Left forelimb (tissue), 1 donor: ENCODE measurements around the gene KCND3.

Experiments used
- DNase-seq: peaks from one replicate; pipeline ENCODE4 v3.0.0-alpha.2; 2018; ENCODE audit warnings: low spot score

Gene KCND3

GRCh38 chr1:111911776-111912515 lies 77.5 kb downstream of the KCND3 start:
- DNase-seq = no peak

- DNase-seq = no peak
Measured at GRCh38 chr1:111911061-111911460, 78.4 kb downstream of the KCND3 start.

GRCh38 chr1:111909030-111909429 lies 80.4 kb downstream of the KCND3 start:
- no peak for DNase-seq

- DNase-seq = no peak
Measured at GRCh38 chr1:111908011-111908621, 81.4 kb downstream of the KCND3 start.

- DNase-seq = no peak
Measured at GRCh38 chr1:111907321-111907720, 82.1 kb downstream of the KCND3 start.

- no peak for DNase-seq
Measured at GRCh38 chr1:111906816-111907215, 82.7 kb downstream of the KCND3 start.

GRCh38 chr1:111906111-111906510 lies 83.4 kb downstream of the KCND3 start:
- no peak for DNase-seq

- no peak for DNase-seq
Measured at GRCh38 chr1:111904478-111905218, 84.8 kb downstream of the KCND3 start.

GRCh38 chr1:111903871-111904449 lies 85.5 kb downstream of the KCND3 start:
- DNase-seq = no peak

- no peak for DNase-seq
Measured at GRCh38 chr1:111903148-111903870, 86.2 kb downstream of the KCND3 start.

- no peak for DNase-seq
Measured at GRCh38 chr1:111895469-111895868, 94.0 kb downstream of the KCND3 start.

- DNase-seq = no peak
Measured at GRCh38 chr1:111895017-111895416, 94.5 kb downstream of the KCND3 start.

GRCh38 chr1:111894497-111894896 lies 95.0 kb downstream of the KCND3 start:
- no peak for DNase-seq

GRCh38 chr1:111891566-111891965 lies 97.9 kb downstream of the KCND3 start:
- DNase-seq = no peak

- no peak for DNase-seq
Measured at GRCh38 chr1:111888740-111889376, 100.6 kb downstream of the KCND3 start.

GRCh38 chr1:111887875-111888274 lies 101.6 kb downstream of the KCND3 start:
- no peak for DNase-seq

GRCh38 chr1:111887385-111887784 lies 102.1 kb downstream of the KCND3 start:
- DNase-seq = no peak

GRCh38 chr1:111886741-111887140 lies 102.7 kb downstream of the KCND3 start:
- DNase-seq = no peak

- no peak for DNase-seq
Measured at GRCh38 chr1:111884772-111885443, 104.6 kb downstream of the KCND3 start.

- no peak for DNase-seq
Measured at GRCh38 chr1:111882986-111883560, 106.4 kb downstream of the KCND3 start.

GRCh38 chr1:111882559-111882958 lies 106.9 kb downstream of the KCND3 start:
- no peak for DNase-seq
